ENCODE results near the gene CCDC63. TPM values are rescaled to one million over a fixed set of nuclear protein-coding genes. Genes with fewer than 3 reads are reported as not detected.

The CCDC63 gene
- total RNA-seq: not detected

- Histone ChIP-seq H3K4me1 (ENCODE audit: insufficient read depth, low read length) (peaks cover 17% of the 10 kb centered on the region), H3K4me3 (ENCODE audit: low read length) (peak within 1 kb of the TSS; percentile 37), H3K27me3 (ENCODE audit: insufficient read depth, low read length) (peaks cover 19% of the 10 kb centered on the region), H3K9me3 (ENCODE audit: low read depth, low read length) (no peaks in the 10 kb centered on the region)
These were observed at the start of gene CCDC63 for GRCh38 chr12:110846615-110847566. TSS of gene CCDC63 (plus strand) at chr12:110846987. CDS start at chr12:110852955, 5,968 bp downstream.

- Histone ChIP-seq H3K4me3 (ENCODE audit: low read length) (no peak overlapping the region), H3K9me3 (ENCODE audit: low read depth, low read length) (no peaks in the 10 kb centered on the region), H3K4me1 (ENCODE audit: insufficient read depth, low read length) (no peaks in the 10 kb centered on the region), H3K27me3 (ENCODE audit: insufficient read depth, low read length) (no peaks in the 10 kb centered on the region)
These were observed 48.3 kb upstream of the CCDC63 start for GRCh38 chr12:110798461-110798860.

DNA sequence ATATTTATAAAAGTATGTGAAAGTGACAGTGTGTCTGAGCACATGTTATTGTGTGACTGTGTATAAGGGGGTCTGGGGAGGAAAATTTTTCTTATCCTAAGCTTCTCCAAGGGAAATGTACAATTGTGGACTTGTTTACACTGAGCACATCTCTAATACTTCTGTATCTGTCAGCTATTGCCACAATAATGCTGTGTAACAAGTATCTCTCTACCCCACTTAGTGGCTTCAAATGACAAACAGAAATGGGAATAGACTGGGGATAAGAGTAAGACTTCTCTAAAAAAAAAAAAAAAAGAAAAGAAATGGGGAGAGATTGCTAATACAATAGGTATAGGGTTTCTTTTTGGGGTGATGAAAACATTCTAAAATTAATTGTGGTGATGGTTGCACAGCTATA, 44.3 kb upstream of the CCDC63 start:
- Histone ChIP-seq H3K4me1 (ENCODE audit: insufficient read depth, low read length) (no peaks in the 10 kb centered on the region), H3K4me3 (ENCODE audit: low read length) (no peak overlapping the region), H3K9me3 (ENCODE audit: low read depth, low read length) (no peaks in the 10 kb centered on the region), H3K27me3 (ENCODE audit: insufficient read depth, low read length) (no peaks in the 10 kb centered on the region)

DNA sequence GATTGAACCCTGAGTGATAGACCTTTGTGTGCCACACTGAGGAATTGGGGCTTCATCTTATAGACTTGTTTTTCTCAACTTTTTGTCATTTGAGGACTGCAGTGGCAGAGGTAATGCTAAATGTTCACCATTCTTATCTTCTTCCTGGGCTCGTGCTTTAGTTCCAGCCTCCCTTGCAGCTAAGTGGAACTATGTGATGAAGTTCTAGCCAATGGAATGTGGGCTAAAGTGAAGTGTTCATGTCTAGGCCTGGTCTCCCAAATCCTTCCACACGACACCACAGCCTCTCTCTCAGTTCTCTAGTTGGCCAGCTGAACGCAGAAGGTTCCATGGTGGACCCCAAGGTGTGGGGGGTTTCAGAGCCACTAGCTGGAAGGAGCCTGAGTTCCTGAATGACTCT, 42.4 kb upstream of the CCDC63 start:
- no peak overlapping the region for H3K4me3 ChIP-seq (ENCODE audit: low read length)
- no peaks in the 10 kb centered on the region for H3K27me3 ChIP-seq (ENCODE audit: insufficient read depth, low read length)
- no peaks in the 10 kb centered on the region for H3K9me3 ChIP-seq (ENCODE audit: low read depth, low read length)
- no peaks in the 10 kb centered on the region for H3K4me1 ChIP-seq (ENCODE audit: insufficient read depth, low read length)

- Histone ChIP-seq H3K4me3 (ENCODE audit: low read length) (no peak overlapping the region), H3K9me3 (ENCODE audit: low read depth, low read length) (no peaks in the 10 kb centered on the region), H3K27me3 (ENCODE audit: insufficient read depth, low read length) (no peaks in the 10 kb centered on the region), H3K4me1 (ENCODE audit: insufficient read depth, low read length) (no peaks in the 10 kb centered on the region)
These were observed 39.1 kb upstream of the CCDC63 start for GRCh38 chr12:110807640-110808039.

DNA sequence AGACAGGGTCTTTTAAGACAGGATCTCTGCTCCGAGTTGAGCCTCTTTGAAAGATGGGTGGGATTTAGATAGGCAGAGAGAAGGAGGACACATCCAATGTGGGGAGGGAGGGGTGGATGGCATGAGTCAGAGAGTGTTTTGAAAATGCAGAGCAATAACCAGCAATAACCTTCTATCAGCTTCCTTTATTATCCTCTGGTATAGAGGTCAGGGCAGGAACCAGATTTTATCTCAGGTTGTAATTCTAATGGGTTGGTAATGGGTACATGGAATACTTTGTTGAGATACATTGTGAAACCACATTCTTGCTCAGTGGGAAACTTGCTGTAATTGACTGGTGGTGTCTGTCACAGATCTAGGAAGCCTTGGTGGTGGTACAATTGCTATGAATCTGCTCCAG, 37.6 kb upstream of the CCDC63 start:
- Histone ChIP-seq H3K4me1 (ENCODE audit: insufficient read depth, low read length) (no peaks in the 10 kb centered on the region), H3K27me3 (ENCODE audit: insufficient read depth, low read length) (no peaks in the 10 kb centered on the region), H3K9me3 (ENCODE audit: low read depth, low read length) (no peaks in the 10 kb centered on the region), H3K4me3 (ENCODE audit: low read length) (no peak overlapping the region)

DNA sequence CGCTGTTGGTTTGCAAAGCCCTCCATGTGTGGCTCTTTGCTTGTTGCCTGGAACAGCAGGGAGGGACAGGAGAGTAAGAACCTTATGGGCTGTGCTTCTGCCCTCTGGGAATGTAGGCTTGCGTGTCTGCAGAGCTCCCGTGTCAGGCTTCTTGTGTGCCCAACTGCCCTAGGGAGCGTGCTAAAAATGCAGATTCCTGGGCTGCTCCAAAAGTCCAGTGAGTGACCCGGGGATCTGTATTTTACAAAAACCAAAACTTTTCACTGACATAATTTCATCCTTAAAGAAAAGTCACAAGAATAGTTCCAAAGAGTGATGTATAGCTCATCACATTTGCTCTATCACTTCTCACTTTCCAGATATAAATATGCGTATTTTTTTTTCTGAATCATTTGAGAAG, 34.8 kb upstream of the CCDC63 start:
- Histone ChIP-seq H3K9me3 (ENCODE audit: low read depth, low read length) (no peaks in the 10 kb centered on the region), H3K4me1 (ENCODE audit: insufficient read depth, low read length) (no peaks in the 10 kb centered on the region), H3K27me3 (ENCODE audit: insufficient read depth, low read length) (no peaks in the 10 kb centered on the region), H3K4me3 (ENCODE audit: low read length) (no peak overlapping the region)

DNA sequence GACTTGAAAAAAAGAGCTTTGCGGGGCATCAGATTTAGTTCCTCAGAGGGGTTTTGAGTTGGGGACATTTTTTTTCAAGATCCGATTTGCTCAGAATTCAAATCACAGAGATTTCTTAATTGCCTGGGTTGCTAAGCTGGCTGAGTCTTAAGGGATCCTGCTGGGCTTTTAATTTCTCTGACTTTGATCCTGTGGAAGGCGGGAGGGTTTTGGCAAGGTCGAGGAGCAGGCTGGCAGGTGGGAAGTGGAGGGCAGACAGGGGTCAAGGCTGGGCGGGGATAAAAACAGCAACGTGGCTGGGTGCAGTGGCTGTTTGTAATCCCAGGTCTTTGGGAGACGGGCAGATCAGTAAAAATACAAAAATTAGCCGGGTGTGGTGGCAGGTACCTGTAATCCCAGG, 33.5 kb upstream of the CCDC63 start:
- no peak overlapping the region for H3K4me3 ChIP-seq (ENCODE audit: low read length)
- no peaks in the 10 kb centered on the region for H3K27me3 ChIP-seq (ENCODE audit: insufficient read depth, low read length)
- no peaks in the 10 kb centered on the region for H3K9me3 ChIP-seq (ENCODE audit: low read depth, low read length)
- no peaks in the 10 kb centered on the region for H3K4me1 ChIP-seq (ENCODE audit: insufficient read depth, low read length)

GRCh38 chr12:110813756-110814155, 33.0 kb upstream of the CCDC63 start:
- H3K4me1 ChIP-seq (ENCODE audit: insufficient read depth, low read length): no peaks in the 10 kb centered on the region
- H3K4me3 ChIP-seq (ENCODE audit: low read length): no peak overlapping the region
- H3K9me3 ChIP-seq (ENCODE audit: low read depth, low read length): no peaks in the 10 kb centered on the region
- no peaks in the 10 kb centered on the region for H3K27me3 ChIP-seq (ENCODE audit: insufficient read depth, low read length)

DNA sequence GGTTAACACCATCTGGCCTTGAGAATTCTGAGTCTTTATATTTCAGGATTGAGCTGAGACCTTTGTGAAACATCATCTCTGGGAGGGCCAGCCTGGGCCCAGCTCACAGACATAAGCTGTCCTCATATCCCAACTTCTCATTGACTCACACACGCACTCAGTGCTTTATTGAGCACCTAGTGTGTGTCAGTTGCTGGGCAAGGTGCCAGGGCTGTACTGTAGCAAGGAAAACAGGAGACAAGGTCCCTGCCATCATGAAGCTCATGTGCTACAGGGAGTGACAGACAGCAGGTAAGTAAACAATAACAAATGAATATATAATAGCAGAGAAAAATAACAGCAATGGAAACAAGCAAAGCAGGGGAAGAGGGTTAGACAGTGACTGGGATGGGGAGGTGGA, 30.5 kb upstream of the CCDC63 start:
- Histone ChIP-seq H3K4me3 (ENCODE audit: low read length) (no peak overlapping the region), H3K27me3 (ENCODE audit: insufficient read depth, low read length) (no peaks in the 10 kb centered on the region), H3K4me1 (ENCODE audit: insufficient read depth, low read length) (no peaks in the 10 kb centered on the region), H3K9me3 (ENCODE audit: low read depth, low read length) (no peaks in the 10 kb centered on the region)

DNA sequence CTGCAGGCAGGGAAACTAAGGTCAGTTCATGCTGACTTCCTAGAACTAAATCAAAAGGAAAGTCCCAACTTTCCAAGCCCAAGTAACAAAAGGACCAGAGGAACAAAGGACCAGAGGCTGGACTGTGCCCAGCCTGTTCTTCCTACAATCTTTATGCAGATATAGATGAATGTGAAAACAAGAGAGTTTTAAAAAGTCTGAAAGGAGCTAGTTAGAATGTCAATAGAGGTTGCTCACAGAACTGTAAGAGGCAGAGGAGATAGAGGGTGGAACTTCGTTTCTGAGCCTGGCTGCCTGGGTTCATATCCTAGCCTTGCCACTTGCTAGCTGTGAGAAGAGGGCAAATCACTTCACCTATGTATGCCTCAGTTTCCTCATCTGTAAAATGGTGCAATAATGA, 30.0 kb upstream of the CCDC63 start:
- Histone ChIP-seq H3K4me1 (ENCODE audit: insufficient read depth, low read length) (no peaks in the 10 kb centered on the region), H3K9me3 (ENCODE audit: low read depth, low read length) (no peaks in the 10 kb centered on the region), H3K27me3 (ENCODE audit: insufficient read depth, low read length) (no peaks in the 10 kb centered on the region)

DNA sequence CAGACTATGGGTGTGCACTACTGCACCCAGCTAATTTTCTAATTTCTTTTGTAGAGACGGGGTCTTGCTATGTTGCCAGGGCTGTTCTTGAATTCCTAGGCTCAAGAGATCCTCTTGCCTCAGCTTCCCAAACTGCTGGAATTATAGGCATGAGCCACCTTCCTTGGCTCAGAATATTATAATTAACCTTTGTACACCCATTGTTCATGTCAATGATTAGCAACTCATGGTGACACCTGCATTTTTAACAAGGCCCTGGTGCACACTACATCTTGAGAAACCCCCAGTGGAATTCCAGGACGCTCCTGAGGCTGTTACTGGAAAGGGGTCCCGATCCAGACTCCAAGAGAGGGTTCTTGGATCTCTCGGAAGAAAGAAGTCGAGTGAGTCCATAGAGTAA, 28.3 kb upstream of the CCDC63 start:
- Histone ChIP-seq H3K9me3 (ENCODE audit: low read depth, low read length) (no peaks in the 10 kb centered on the region), H3K4me3 (ENCODE audit: low read length) (no peak overlapping the region)

More for the DNA sequence above, 30.0 kb upstream of the CCDC63 start:
- H3K4me3 ChIP-seq (ENCODE audit: low read length): no peak overlapping the region

GRCh38 chr12:110819150-110819549, 27.6 kb upstream of the CCDC63 start:
- H3K4me1 ChIP-seq (ENCODE audit: insufficient read depth, low read length): no peaks in the 10 kb centered on the region
- no peak overlapping the region for H3K4me3 ChIP-seq (ENCODE audit: low read length)
- no peaks in the 10 kb centered on the region for H3K27me3 ChIP-seq (ENCODE audit: insufficient read depth, low read length)
- H3K9me3 ChIP-seq (ENCODE audit: low read depth, low read length): no peaks in the 10 kb centered on the region

More for the DNA sequence above, 28.3 kb upstream of the CCDC63 start:
- no peaks in the 10 kb centered on the region for H3K4me1 ChIP-seq (ENCODE audit: insufficient read depth, low read length)
- no peaks in the 10 kb centered on the region for H3K27me3 ChIP-seq (ENCODE audit: insufficient read depth, low read length)

- Histone ChIP-seq H3K4me3 (ENCODE audit: low read length) (no peak overlapping the region), H3K4me1 (ENCODE audit: insufficient read depth, low read length) (no peaks in the 10 kb centered on the region), H3K9me3 (ENCODE audit: low read depth, low read length) (no peaks in the 10 kb centered on the region), H3K27me3 (ENCODE audit: insufficient read depth, low read length) (no peaks in the 10 kb centered on the region)
These were observed 27.1 kb upstream of the CCDC63 start for GRCh38 chr12:110819646-110820045.

- Histone ChIP-seq H3K9me3 (ENCODE audit: low read depth, low read length) (no peaks in the 10 kb centered on the region), H3K27me3 (ENCODE audit: insufficient read depth, low read length) (no peaks in the 10 kb centered on the region), H3K4me1 (ENCODE audit: insufficient read depth, low read length) (peaks cover 3% of the 10 kb centered on the region), H3K4me3 (ENCODE audit: low read length) (no peak overlapping the region)
These were observed 24.9 kb upstream of the CCDC63 start for GRCh38 chr12:110821917-110822316.
